ENCODE results near the gene USP40. TPM values are rescaled to one million over a fixed set of nuclear protein-coding genes. Genes with fewer than 3 reads are reported as not detected.

Gene USP40
- total RNA-seq, 1 experiment from 2014 or later: 10.3 TPM

DNA sequence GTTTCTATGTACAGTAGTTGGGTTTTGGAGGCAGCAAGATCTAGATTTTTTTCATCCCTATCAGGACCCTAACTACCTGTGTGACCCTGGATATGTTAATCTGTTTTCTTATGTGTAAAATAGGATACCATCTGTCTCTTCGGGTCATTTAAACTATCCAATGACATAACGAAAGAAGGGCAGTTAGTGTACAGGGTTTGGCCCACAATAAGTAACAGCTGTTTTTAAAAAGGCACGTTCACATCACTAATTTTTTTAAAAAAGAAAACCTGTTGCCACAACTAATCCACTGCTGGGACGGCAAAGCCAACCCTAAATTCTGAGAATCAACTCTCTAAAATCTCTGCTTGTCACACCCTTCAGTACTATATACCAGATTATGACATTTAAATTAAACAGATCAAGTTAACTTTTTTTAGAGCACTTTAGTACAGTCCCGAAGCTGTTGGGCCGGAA is 869 bp downstream of the USP40 start:
- no peaks in the 10 kb centered on the region for H3K27me3 Mint-ChIP-seq (ENCODE audit: low read depth)
- ATAC-seq: no peak
- peak overlapping the region; percentile 83; the same call in 1 of the 2 replicates for H3K27ac Mint-ChIP-seq
- H3K4me1 Mint-ChIP-seq: peaks cover 5% of the 10 kb centered on the region; the same call in 1 of the 2 replicates
- DNase-seq (ENCODE audit: low spot score): no peak
- TF ChIP-seq MXD4 (CRISPR knock-in tag; IDR thresholded peaks at IDR 0.05; ENCODE audit: borderline replicate concordance): no peak
- no peak for TF ChIP-seq GRHL2 (CRISPR knock-in tag; IDR thresholded peaks at IDR 0.05; ENCODE audit: insufficient replicate concordance, severe bottlenecking)
- ChIA-PET POLR2A (interaction anchor here (0.6 kb wide), 2 partner anchors 10 to 134 kb away, joined by 3 read pairs; no protein-coding TSS in a partner anchor), CTCF (interaction anchor here (1.5 kb wide), 1 partner anchor 117 kb away, joined by 8 read pairs; no protein-coding TSS in a partner anchor)
- peak overlapping the region; percentile 92 for H3K4me3 Mint-ChIP-seq
- H3K9me3 Mint-ChIP-seq: no peaks in the 10 kb centered on the region
- no peaks in the 10 kb centered on the region; the same call in 1 of the 2 replicates for H3K36me3 Mint-ChIP-seq

DNA sequence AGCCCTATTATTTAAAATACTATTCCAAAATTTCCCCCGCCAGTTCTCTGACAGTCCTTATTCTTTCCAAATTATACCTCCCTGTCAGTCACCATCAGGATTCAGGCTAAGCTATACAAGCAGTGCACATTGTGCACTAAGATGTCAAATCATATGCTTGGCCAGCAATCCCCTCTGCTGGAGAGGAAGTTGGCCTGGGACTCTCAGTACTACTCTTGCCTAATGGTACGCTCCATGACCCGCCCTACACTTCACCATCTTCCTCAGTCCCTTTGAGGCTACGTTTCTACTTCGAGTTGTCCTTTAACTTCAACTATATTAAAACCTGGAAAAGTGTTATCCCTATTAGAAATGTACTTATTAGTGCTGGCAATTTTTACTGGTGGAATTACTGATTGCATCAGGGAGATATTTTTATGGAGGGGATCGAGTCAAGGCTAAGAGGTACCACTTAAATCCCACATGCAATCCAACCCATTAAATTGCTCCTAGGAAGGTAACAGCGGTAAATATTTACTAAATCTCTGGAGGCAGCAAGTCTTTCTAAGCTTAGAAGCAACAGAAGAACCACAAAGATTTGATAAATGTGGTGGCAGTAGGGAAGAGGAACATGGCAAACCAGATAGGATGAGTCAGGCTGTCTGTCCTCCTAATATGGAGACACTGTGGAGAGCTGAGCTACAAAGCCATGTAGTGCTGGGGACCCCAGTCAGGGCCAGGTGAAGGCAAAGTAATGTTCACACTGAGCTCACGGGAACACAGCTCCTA is 2.7 kb downstream of the USP40 start:
- no peak overlapping the region for H3K27ac Mint-ChIP-seq
- no peak for ATAC-seq
- ChIA-PET CTCF (no interaction called here), POLR2A (no interaction called here)
- TF ChIP-seq SMAD4 (CRISPR knock-in tag; IDR thresholded peaks at IDR 0.05) (no peak), ZBTB21 (CRISPR knock-in tag; IDR thresholded peaks at IDR 0.05; ENCODE audit: borderline replicate concordance) (no peak), GRHL2 (CRISPR knock-in tag; IDR thresholded peaks at IDR 0.05; ENCODE audit: insufficient replicate concordance, severe bottlenecking) (no peak), PRRX2 (CRISPR knock-in tag; IDR thresholded peaks at IDR 0.05) (no peak), TP53 (CRISPR knock-in tag; IDR thresholded peaks at IDR 0.05) (no peak), ETV6 (CRISPR knock-in tag; IDR thresholded peaks at IDR 0.05) (no peak), JUN (CRISPR knock-in tag; IDR thresholded peaks at IDR 0.05) (no peak), HMGA2 (CRISPR knock-in tag; IDR thresholded peaks at IDR 0.05) (no peak), MXD4 (CRISPR knock-in tag; IDR thresholded peaks at IDR 0.05; ENCODE audit: borderline replicate concordance) (no peak), ZNF416 (CRISPR knock-in tag; IDR thresholded peaks at IDR 0.05) (no peak), ELF4 (CRISPR knock-in tag; IDR thresholded peaks at IDR 0.05; ENCODE audit: low read depth) (no peak), NR1H2 (CRISPR knock-in tag; IDR thresholded peaks at IDR 0.05) (no peak), ZNF219 (CRISPR knock-in tag; IDR thresholded peaks at IDR 0.05; ENCODE audit: borderline replicate concordance) (no peak), TEAD4 (CRISPR knock-in tag; IDR thresholded peaks at IDR 0.05) (no peak)
- TF ChIP-seq, protein P1, sequence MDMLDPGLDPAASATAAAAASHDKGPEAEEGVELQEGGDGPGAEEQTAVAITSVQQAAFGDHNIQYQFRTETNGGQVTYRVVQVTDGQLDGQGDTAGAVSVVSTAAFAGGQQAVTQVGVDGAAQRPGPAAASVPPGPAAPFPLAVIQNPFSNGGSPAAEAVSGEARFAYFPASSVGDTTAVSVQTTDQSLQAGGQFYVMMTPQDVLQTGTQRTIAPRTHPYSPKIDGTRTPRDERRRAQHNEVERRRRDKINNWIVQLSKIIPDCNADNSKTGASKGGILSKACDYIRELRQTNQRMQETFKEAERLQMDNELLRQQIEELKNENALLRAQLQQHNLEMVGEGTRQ (CRISPR knock-in tag; IDR thresholded peaks at IDR 0.05): no peak
- TF ChIP-seq, protein P2, sequence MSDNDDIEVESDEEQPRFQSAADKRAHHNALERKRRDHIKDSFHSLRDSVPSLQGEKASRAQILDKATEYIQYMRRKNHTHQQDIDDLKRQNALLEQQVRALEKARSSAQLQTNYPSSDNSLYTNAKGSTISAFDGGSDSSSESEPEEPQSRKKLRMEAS (CRISPR knock-in tag; IDR thresholded peaks at IDR 0.05): no peak
- no peak overlapping the region for H3K4me3 Mint-ChIP-seq
- H3K36me3 Mint-ChIP-seq: no peaks in the 10 kb centered on the region; the same call in 1 of the 2 replicates
- H3K27me3 Mint-ChIP-seq (ENCODE audit: low read depth): no peaks in the 10 kb centered on the region
- DNase-seq (ENCODE audit: low spot score): no peak
- no peaks in the 10 kb centered on the region for H3K9me3 Mint-ChIP-seq
- peaks cover 5% of the 10 kb centered on the region; the same call in 1 of the 2 replicates for H3K4me1 Mint-ChIP-seq

DNA sequence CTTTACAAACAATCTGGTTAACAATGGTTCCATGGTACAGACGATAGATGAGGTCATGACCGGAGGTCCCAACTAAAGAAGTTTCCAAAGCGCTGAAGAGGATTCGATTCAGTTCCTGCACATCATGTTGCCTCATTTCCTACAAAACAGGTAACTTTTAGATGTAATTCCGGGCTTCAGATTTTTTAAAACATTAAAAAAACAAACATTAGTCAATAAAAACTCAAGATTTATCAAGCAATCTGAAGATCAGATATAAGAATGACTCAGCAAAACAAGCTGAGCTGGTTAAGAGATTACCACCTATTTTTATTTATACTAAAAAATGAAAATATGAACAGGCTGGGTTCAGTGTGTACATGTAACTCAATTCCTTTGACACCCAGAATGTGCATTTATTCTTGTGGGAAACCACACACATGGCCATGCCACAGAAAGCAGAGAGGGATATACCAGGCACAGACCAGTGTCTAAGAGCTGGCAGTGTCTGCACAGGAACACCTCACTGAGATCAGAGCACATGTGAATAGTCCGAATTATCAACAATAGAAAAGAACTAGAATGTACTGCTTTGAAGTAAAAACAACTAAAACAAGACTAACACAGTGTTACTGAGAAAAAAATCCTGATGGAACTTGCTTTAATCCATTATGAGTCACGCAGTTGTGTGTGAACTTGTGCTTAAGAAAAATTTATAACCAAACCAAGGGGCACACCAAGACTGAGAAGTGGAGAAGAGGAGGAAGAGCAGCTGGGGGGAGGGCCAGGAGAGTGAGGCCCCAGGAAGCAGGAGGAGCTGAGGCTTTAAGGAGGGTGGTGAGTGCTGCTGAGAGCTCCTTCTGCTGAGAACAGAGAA is 9.5 kb downstream of the USP40 start:
- DNase-seq (ENCODE audit: low spot score) (no peak), ATAC-seq (peak; percentile 51)
- Mint-ChIP-seq H3K9me3 (no peaks in the 10 kb centered on the region), H3K36me3 (no peaks in the 10 kb centered on the region; the same call in 1 of the 2 replicates), H3K4me1 (peaks cover 10% of the 10 kb centered on the region), H3K27ac (no peak overlapping the region; the same call in 1 of the 2 replicates), H3K4me3 (no peak overlapping the region), H3K27me3 (ENCODE audit: low read depth) (no peaks in the 10 kb centered on the region)
- CTCF ChIA-PET: interaction anchor here (0.8 to 1.3 kb wide), 4 partner anchors 10 to 155 kb away, joined by 3 to 4 read pairs (median 4); partner anchors contain the start of gene USP40
- POLR2A ChIA-PET: no interaction called here
- TF ChIP-seq SMAD3 (CRISPR knock-in tag; IDR thresholded peaks at IDR 0.05; ENCODE audit: borderline replicate concordance) (no peak), TP53 (CRISPR knock-in tag; IDR thresholded peaks at IDR 0.05) (no peak), ZBTB21 (CRISPR knock-in tag; IDR thresholded peaks at IDR 0.05; ENCODE audit: borderline replicate concordance) (no peak)
